GM18505 (cell line): ENCODE data around the gene HILPDA.

Experiments
- ATAC-seq: cut with Tn5 transposase; IDR thresholded peaks from one replicate; pipeline ENCODE4 v1.9.1; 2021; ENCODE audit not compliant: unreplicated experiment
- POLR2A ChIP-seq: IDR thresholded peaks from 4 replicates; pipeline ENCODE4 v1.6.1; 2011; ENCODE audit warnings: borderline replicate concordance; ENCODE audit not compliant: insufficient read depth, insufficient read length; ENCODE audit errors: extremely low read depth

Gene HILPDA, protein sequence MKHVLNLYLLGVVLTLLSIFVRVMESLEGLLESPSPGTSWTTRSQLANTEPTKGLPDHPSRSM

DNA sequence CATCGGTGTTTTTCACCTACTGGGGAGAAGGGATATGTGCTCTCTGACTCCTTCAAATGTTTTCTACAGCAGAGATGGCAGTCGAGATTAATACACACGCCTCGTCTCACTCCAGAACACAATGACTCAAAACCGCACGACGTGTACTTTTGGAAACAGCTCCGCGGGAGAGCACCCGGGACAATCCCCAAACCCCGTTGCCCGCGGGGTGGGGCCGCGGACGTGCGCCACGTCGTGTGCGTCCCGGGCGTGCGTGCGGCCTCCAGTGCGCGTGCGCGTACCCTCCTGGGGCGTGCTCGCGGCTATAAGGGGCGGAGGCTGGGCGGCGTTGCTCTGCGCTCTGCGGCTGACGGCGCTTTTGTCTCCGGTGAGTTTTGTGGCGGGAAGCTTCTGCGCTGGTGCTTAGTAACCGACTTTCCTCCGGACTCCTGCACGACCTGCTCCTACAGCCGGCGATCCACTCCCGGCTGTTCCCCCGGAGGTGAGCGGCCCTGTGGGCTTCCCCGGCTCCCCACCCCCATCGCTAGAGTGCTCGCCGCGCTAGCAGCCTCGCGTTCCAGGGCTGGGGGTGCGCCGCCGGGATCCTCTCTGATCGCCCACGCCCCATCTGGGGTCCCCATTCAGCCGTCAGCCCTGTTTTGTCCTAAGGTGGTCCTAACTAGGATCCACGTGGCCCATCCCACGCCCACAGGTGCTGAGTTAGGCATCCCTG lies at the start of gene HILPDA:
Gene HILPDA (plus strand): TSS at position 336 of the 712 bp plus-strand sequence. CDS start 1,391 bp downstream, outside the sequence.
- TF ChIP-seq POLR2A, result peak; percentile 86
- ATAC-seq, result peak; percentile 88

DNA sequence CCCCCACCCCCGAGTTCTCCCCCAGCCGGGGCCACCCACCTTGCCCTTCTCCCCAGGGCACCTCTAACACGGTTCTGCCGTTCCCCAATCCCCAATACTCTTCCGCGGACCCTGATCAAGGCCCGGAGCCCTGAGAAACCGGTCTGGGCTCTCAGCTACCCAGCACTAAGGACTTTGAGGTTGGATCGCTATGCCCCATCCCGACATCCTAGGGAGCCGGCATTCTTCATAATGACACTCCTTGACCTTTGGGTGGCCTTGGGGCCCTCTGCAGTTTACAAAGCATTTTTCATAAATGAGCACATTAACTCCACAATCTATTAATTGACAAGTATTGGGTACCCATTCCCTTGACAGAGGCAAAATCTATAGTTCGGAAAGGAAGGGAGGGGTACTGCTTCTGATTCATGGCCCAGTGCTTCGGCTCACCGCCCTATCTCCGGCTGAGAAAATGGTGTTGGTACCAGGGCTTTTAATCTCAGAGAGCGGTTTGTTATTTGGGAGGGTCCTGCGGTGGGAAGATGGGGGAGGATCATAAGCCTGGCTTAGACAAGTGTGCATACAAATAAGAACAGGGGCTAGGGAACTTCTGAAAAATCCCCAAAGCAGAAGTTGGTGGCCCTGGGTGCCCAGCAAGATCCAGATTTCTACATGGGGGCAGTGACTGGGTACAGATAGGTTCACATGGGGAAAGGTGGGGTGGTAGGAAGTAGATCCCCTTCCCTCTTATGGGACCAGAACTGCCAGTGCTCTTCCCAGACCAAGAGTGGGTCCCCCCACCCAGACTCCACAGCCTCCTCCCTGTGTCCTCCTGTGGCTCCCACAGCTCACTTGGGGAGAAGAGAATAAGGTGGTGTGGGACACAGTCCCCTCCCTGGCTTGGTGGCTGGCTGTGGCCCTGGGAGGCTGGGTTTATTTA lies 49.1 kb upstream of the HILPDA start:
- no peak for TF ChIP-seq POLR2A

DNA sequence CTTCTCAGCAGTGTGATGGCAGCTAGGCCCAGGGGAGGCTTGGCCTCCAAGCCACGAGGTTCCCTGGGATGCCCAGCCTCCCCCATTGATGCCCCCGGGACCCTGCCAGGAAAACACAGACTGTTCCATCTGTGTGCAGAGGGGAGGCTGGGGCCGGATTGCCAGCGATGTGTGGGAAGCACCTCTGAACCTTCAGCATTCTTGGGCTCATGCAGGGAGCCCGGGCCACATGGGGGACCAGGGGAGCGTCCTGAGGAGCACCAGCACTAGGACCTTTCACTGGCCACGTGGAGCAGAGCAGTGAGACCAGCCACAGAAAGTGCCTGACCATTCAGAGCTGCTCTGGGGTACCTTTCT lies 48.5 kb upstream of the HILPDA start:
- no peak for ATAC-seq
- TF ChIP-seq POLR2A, result no peak

More for the DNA sequence above, 49.1 kb upstream of the HILPDA start:
- ATAC-seq, result no peak

DNA sequence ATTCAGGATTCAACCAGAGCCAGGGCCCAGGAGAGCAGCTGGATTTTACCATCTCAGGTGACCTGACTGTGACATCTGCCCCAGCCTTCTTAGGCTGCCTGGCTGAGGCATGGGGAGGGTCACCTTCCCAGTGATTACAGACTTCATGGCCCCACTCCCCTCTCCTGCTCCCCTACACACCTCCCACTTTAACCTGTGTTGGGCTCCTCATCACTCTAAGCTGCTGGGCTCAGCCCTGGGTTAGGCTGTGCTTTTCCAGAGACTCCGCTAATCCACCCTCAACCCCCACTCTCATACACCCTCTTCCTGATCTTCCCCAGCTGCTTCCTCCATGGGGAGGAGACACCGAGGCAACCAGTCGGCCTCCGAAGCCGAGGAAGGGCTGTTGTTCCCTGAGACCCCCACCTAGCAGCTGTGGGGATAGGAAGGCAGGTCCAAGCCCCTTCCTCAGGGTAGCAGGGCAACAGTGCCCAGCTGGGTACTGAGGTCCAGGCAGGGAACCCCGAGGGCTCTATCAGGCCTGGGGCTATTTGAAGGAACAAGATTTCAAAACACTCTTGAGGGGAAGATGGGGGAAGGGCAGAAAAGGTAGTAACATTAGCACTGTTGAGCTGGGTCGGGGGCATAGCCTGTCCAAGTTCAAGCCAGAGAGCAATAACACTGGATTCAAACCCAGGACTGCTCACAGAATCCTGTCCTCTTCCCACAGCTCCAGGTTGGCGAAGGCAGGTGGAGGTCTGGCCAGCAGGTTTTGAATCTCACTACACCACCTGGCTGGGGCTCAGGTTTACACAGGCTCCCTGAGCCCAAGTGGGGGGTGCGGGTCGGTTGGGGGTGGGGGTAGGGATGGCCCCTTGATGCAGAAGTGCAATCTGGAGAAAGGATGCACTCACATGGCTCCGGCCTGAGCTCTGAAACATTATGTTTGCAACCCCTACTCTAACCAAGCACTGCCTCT lies 47.6 kb upstream of the HILPDA start:
- ATAC-seq, result no peak

DNA sequence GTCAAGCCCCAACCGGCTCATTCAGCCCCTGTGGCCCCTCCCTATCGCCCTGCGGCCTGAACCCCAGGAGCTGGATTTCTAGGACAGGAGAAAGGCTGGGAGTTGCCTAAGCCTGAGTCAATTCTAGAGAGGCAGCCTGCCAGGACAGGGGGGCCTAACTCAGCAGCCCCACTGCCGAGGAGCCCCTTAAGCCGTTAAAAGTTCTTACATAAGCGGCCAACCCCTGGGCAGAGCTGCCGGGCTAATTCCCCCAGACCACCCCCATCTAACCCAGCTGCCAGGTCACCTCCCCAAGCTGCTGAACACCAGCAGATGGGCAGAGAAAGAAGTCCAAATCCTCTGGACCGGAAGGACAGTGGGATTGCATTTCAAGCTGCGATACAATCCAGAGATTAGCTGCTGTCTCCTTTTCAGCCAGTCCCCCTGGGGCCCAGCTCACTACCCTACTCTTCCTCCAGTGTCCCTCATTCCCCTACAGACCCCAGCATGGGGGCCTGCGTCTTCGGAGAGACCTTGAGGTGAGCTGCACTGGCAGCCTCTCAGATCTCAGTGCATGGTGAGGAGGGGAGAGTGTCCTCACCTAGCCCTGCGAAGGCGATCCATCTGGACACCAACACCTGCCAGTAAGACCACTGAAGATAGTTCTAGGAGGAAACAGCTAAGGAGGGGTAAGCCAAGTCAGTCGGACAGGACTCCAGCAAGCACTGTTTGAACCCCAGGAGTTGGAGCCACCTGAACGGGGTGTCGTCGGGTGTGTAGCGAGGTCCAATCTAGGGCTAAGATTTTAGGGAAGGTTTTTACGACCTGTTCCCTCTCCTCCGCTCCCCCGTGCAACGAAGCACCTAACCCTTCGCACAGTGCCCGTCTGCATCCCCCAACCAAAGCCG lies 46.7 kb upstream of the HILPDA start:
- no peak for TF ChIP-seq POLR2A
- ATAC-seq, result no peak

More for the DNA sequence above, 47.6 kb upstream of the HILPDA start:
- no peak for TF ChIP-seq POLR2A

DNA sequence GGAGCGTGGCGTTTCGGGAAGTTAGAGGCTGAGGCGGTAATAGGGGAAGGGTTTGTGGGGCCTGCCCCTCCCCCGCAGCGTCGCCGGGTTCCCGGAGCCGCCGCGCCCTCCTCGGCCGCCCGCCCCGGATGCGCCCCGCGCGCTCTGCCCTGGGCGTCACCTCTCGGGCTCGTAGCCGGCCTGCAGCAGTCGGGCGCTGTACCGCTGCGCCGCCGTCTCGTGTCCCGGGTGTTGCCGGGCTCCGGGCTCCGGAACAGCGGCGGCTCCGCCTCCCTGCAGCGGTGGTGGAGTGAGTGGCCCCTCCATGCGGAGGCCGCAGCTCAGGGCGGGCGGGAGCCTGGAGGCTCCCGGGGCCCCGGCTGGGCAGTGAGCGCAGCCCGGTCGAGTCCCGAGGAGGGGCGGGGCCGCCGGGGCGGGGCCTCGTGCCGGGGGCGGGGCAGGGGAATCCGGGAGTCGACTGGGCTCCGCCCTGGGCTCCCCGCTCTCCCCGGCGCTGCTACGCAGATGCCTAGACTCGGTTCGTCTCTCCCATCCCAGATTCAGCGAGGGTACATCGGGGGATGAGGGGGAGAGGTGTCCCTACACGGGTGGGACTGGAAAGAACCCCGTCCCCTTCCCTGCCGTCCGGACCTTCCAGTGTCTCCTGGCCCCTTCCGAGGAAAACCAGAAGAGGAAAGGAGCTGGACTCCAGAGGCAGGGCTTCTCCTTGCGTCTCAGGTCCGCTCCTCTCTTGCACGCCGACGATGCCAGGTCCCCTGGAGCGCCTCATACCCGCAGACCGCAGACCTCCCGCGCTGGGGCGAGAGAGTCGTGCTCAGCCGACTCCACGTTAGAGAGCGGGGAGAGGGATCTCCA lies 45.9 kb upstream of the HILPDA start, which contains the start of gene IMPDH1:
Gene IMPDH1 (minus strand): TSS at position 387 of the 855 bp plus-strand sequence. CDS start 81 bp downstream, at position 306.
- ATAC-seq, result peak; percentile 77

DNA sequence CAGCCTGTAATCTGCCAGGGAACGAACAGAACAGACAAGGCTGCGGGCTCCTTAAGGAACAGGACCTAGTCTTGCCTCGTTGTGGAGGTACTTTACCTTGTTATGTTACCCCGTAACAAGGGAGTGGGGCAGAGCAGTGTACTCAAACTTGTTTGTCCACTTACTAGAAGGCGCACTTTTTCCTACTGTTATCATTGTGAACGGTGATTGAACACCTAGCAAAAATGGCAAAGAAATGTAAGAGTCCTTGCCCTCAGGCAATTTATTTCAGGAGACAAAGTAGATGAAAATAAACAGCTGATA lies 45.3 kb upstream of the HILPDA start:
- TF ChIP-seq POLR2A, result no peak
- no peak for ATAC-seq

More for the DNA sequence above, 45.9 kb upstream of the HILPDA start, which contains the start of gene IMPDH1:
- peak; percentile 53 for TF ChIP-seq POLR2A

DNA sequence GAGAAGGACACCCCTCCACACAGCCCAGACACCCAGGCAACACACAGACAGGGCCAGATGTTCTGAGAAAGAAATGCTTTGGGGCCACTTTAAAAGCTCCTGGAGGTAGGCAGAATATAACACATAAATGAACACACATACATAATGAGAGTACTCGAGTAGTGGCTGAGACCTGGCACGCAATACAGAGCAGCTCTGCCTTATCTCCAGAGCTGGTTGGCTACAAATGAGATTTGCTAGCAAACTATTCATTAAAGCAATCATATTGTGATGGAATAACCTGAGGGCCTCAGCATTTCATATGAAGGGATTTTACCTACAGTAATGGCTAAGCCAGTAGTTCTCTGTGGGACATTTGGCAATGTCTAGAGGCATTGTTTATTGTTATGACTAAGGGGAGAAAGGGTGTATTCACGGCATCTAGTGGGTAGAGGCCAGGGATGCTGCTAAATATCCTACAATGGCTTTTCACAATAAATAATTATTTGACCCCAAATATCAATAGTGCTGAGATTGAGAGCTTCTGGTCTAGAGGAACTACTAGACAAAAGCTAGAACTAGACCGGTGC lies 40.4 kb upstream of the HILPDA start:
- ATAC-seq, result no peak
- no peak for TF ChIP-seq POLR2A

DNA sequence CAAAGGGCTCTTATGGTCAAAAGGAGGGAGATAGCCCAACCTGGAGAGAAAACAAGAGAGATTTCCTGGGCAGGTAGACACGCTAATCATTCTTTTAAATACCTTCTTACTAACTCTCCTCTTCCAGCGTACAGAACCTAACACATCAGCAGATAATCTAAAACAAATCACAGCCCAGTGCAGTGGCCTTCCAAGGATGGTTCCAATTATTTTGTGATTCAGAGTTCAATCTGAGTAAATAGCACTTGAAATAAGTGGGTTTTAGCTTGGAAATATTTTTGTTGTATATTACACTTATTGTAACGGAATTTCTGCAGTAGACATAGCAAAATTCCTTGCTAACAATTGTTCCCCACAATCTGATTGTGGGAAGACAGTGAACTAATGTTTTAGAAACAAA lies 38.6 kb upstream of the HILPDA start:
- no peak for ATAC-seq
- no peak for TF ChIP-seq POLR2A

DNA sequence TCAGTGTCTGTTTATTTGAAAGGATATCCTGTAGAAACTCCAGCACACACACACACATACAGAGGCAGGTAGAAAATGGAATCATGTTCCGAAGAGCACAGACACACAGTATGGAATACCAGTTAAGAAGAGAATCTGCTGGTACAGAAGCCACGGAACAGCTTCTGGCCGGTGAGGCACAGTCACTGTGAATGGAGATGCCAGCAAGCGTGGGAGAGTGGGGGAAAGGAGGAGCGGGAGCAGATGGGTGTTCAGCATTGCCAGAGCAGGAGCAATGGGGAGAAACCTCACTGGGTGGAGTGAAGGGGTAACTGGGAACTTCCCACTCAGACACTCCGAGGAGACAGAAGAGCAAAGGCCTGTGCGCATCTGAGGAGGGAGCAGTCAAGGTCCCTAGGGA lies 36.4 kb upstream of the HILPDA start:
- no peak for TF ChIP-seq POLR2A
- no peak for ATAC-seq

DNA sequence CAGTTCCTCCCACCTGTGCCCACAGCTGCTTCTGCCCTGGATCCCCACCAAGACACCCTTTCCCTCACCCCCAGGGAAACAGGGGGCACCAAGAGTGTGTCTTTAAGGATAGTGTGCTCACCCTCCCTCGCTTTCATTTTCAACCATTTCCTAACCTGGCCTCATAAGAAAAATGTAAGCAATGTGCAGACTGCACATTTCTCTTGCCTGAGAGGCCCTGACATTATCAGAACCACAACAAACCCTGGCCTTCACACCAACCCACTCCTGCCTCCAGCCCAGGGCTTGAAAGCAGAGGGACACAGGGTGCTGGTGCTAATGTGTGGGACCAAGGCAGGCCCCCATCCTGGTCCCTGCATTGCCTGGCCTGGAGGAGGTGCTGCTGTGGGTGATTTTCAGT lies 34.9 kb upstream of the HILPDA start:
- no peak for TF ChIP-seq POLR2A
- ATAC-seq, result no peak
